Measurements from ENCODE around the gene DNMT3A.

- TF ChIP-seq CTCF (IDR thresholded peaks at IDR 0.05; ENCODE audit: insufficient read depth, low read depth, low read length): no peak
- no peak for TF ChIP-seq EZH2 (IDR thresholded peaks at IDR 0.05; ENCODE audit: insufficient read depth, low read length)
Measured at GRCh38 chr2:25293958-25294562, 47.7 kb downstream of the DNMT3A start.
